Stimulated activated CD8-positive, alpha-beta memory T cell treated with anti-CD3 and anti-CD28 coated beads, Interleukin-7, amount 100 ng/mL, for 1 hour (primary cell): ENCODE measurements around the gene CYP2F1.
"Not testable (repeated sequence)": the region's sequence is repeated elsewhere in the genome, so short reads cannot be mapped to it uniquely, and the experiment has no call there.

ENCODE experiments used
- DNase-seq, 2 donors: peaks; one replicate each; pipeline ENCODE4 v3.0.0-alpha.2; 2020; ENCODE audit warnings: low read depth in 2 of 2

Gene CYP2F1

GRCh38 chr19:41127362-41127761 lies 13.1 kb downstream of the CYP2F1 start:
- DNase-seq: not testable (repeated sequence)

DNA sequence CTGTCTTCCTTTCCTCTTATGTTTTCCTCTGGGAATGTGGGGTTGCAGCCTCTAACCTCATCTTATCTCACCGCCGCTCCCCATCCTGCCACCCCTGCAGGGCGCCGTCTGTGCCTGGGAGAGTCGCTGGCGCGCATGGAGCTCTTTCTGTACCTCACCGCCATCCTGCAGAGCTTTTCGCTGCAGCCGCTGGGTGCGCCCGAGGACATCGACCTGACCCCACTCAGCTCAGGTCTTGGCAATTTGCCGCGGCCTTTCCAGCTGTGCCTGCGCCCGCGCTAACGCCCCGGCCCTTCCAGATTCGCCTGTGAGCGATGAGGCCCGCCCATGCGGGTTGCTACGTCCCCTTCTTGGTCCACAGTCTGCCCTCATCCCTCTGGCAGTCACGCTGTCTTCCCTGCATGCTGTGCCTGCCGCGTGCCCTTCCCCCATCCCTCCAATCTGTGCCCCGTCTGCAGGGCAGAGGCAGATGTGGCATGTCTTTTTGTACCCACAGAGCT lies 13.6 kb downstream of the CYP2F1 start:
- peak; percentile 22 to 40 for DNase-seq

DNA sequence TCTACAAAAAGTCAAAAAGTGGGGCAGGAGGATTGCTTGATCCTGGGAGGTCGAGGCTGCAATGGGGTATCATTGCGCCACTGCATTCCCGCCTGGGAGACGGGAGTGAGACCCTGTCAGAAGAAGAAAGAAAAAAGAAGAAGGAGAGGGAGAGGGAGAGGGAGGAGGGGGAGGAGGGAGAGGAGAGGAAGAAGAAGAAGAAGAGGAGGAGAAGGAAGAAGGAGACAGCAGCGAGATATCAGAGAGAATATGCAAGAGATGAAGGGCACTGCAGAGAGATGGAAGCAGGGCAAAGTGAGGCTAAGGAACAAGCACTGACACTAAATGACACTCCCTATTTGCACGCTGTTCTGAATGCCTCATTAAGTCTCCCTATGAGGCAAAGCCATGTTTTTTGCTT lies 14.5 kb downstream of the CYP2F1 start:
- no peak for DNase-seq

GRCh38 chr19:41131186-41131585 lies 17.0 kb downstream of the CYP2F1 start:
- no peak for DNase-seq

- DNase-seq: no peak
Measured at GRCh38 chr19:41133260-41133659, 19.0 kb downstream of the CYP2F1 start.

DNA sequence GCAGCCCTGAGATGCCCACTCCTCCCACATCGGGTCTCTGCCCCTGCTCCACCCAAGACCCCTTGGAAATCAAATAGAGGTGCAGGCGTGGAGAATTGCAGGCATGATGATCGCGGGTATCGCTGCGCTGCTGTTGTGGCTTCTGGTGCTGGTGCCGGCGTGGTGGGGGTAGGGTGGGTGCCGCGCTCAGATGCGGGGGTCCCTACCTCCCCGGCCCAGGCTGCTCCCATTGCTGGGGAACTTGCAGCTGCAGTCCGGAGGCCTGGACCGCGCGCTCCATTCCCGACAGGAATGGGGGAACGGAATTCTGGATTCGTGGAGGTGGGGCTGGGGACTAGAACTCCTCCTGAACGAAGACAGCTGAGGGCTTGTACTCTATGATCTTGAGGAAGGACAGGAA lies 20.4 kb downstream of the CYP2F1 start:
- no peak for DNase-seq

- DNase-seq: peak in 1 of 2 donors; percentile 26
Measured at GRCh38 chr19:41135390-41136384, 21.5 kb downstream of the CYP2F1 start.

DNA sequence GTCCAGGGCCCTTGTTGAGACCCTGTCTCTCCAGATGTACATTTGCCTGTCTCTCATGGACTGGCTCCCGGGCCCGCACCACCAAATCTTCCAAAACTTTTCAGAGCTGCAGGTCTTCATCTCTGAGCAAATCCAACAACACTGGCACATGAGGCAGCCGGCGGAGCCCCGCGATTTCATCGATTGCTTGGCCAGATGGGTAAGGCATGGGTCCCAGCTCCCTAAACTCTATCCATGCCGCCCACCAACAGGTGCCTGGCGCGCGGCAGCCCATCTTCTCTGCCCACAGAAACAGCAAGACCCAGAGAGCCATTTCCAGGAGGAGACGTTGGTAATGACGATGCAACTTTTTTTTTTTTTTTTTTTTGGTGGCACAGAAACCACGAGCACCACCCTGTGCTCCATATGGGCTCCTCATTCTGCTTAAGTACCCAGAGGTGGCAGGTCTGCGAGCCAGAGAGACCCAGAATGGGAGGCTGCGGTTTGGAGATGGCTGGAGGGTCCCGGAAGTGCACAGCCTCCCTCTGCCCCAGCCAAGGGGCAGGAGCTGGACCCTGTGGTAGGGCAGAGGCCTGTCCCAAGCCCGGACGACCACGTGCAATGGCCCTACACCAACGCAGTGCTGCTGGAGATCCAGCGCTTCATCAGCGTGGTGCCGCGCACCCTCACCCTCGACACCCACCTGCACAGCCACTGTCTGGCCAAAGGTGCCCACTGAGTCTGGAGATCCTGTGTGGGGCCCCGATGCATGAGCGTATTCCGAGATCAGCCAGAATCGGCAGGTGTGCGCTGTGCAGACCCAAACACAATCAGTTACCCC lies 22.6 kb downstream of the CYP2F1 start:
- no peak for DNase-seq

- peak; percentile 73 to 85 for DNase-seq
Measured at GRCh38 chr19:41144403-41144802, 30.2 kb downstream of the CYP2F1 start.

- no peak for DNase-seq
Measured at GRCh38 chr19:41149831-41150230, 35.6 kb downstream of the CYP2F1 start.

DNA sequence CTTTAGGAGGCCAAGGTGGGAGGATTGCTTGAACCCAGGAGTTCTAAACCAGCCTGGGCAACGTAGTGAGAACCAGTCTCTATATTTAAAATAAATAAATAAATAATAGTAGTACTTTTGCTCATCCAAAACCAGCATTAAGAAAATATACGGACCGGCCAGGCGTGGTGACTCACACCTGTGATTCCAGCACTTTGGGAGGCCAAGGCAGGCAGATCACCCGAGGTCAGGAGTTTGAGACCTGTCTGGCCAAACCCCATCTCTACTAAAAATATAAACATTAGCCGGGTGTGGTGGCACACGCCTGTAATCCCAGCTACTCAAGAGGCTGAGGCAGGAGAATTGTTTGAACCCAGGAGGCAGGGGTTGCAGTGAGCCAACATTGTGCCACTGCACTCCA lies 36.8 kb downstream of the CYP2F1 start:
- DNase-seq: not testable (repeated sequence)

DNA sequence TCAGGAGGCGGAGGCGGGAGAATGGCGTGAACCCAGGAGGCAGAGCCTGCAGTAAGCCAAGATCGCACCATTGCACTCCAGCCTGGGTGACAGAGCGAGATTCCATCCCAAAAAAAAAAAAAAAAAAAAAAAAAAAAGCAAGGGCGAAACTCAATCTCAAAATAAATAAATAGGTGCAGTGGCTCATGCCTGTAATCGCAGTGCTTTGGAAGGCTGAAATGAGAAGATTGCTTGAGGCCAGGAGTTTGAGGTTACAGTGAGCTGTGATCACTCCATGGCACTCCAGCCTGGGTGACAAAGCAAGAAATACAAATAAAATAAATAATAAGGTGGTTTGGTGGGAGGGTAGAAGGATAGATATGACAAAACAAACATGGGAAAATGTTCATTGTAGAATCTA lies 39.8 kb downstream of the CYP2F1 start:
- DNase-seq: no peak

GRCh38 chr19:41156207-41156606 lies 42.0 kb downstream of the CYP2F1 start:
- no peak for DNase-seq

DNA sequence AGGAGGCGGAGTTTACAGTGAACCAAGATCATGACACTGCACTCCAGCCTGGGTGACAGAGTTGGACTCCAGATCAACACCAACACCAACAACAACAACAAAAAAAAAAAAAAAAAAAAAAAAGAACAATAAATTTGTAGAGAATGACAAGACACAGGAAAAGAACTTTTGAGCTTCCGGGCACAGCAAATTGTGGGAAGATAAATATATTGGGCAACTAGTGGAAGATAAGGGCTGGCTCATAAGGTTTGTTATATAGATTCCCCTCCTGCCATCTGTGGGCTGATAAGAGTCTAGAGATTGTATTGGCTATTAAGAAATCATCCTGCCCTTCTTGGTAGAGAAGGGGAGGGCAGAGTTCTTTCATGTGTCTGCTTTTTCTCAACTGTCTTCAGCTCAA lies 45.6 kb downstream of the CYP2F1 start:
- DNase-seq: no peak

DNA sequence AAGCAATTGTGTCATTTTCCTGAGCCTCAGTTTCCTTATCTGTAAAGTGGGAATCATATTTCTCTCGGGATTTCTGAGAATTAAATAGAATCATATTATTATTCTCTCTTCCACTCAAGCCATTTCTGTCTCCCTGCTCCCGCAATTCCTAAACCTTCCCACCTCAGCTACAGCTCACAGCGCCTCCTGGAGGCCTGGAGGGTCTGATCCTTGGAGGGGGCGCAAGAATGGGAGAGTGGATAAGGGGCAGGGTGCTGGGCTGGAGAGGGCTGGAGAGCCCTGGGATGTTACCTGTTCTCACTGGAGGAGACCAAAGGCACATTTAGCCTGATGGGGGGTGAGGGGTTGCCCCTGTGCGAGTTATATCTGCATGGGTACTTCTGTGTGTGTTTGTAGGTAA lies 47.7 kb downstream of the CYP2F1 start:
- no peak for DNase-seq

- no peak for DNase-seq
Measured at GRCh38 chr19:41166944-41167804, 52.9 kb downstream of the CYP2F1 start.

DNA sequence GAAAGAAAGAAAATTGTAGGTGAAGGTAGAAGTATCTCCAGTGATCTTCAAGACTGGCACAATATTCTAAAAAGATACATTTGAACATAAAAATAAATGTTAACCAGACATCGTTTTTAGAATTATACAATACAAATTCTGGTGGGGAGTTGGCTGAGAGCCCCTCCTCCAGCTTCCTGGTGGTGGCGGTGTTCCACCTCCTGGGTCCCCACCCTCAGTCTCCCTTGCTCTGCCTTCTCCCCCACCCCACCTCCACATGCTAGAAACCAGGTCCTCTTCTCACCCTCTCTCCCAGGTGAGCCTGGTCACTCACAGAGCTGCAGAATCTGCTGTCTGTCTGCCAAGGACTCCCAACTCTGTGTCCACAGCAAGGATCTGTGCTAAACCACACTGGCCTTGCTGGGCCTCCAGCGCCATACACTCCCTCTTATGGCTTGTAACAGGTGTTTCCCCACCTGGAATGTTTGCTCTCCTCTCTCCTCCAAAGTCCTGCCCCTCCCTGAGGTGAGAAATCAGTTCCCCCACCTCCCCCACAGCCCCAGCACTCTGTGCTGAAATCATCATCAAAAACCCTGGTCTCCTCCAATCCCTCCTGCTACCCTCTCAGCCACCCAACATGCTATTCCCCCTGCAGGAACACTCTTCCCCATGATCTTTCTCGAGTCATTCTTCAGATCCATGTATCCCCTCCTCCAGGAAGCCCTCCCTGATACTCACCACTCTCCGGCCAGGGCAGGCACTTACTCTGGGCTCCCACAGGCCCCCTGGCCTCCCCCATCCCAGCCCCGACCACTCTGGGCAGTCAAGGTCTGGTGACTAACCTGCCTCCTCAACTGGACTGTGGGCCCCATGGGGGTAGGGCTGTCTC lies 58.3 kb downstream of the CYP2F1 start:
- no peak for DNase-seq

DNA sequence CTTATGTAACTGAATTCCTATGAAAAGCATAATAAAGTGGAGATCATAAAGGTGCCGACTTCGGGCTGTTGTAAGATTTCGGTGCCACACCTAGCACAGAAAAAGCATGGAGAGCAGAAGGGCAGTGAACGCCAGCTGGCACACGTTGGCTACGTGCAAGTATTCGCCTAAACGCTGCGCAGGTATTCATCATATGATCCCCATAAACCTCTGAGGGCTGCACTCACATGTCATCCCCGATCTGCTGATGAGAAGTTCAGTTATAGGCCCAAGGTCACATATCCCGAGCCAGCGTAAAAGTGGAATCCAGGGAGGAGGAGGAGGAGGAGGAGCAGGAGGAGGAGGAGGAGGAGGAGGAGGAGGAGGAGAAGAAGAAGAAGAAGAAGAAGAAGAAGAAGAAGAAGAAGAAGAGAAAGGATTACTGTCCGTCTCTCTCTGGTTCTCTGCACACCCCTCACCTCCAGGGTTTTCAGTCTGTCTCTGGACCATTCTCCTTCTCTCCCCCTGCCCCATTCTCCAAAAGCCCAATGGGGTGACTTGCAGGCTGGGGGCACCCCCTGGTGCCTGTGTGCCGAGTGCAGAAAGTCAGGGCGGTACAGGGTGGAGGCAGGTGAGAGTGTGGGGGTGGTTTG lies 60.2 kb downstream of the CYP2F1 start:
- no peak for DNase-seq

- DNase-seq: no peak
Measured at GRCh38 chr19:41175801-41176777, 61.9 kb downstream of the CYP2F1 start.
